GM21786 (cell line): ENCODE data around the gene MT1G.
"Not testable (repeated sequence)": the region's sequence is repeated elsewhere in the genome, so short reads cannot be mapped to it uniquely, and the experiment has no call there.

ENCODE experiments used
- ATAC-seq: cut with Tn5 transposase; IDR thresholded peaks from one replicate; pipeline ENCODE4 v1.9.1; 2021; ENCODE audit not compliant: unreplicated experiment

Gene MT1G

GRCh38 chr16:56667581-56668571 lies at the start of gene MT1G:
TSS of gene MT1G (minus strand) at chr16:56668065. CDS start at chr16:56667993, 72 bp downstream.
- ATAC-seq: no peak

DNA sequence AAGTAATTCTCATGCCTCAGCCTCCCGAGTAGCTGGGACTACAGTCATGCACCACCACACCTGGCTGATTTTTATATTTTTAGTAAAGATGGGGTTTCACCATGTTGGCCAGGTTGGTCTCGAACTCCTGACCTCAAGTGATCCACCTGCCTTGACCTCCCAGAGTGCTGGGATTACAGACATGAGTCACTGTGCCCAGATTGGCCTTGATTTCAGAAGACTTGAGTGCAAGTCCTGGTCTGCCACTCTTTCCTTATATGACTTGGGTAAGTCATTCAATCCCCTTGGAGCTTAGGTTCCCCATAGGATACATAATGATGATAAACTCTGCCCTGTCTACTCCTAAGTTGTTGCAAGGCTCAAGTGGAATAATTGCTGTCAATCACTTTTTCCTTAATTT lies 49.7 kb upstream of the MT1G start:
- ATAC-seq: not testable (repeated sequence)

DNA sequence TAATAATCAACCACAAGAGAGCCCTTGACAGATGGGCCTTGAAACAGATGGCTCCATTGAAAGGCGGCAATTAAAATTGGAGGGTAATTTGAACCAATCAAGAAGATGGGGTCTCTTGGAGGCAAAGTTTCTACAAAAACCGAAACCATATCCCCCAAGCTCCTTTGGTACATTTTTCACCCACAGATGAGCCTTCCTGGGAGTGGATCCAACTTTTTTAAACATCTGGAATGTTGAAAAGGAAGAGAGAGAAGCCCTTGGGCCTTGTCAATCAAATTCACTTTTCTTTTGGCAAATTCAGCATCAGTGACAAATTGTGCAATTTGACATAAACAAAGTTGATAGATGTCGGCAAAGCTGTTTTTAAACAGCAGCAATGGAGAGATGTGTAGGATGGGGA lies 48.9 kb upstream of the MT1G start:
- no peak for ATAC-seq

- ATAC-seq: no peak
These were observed 47.3 kb upstream of the MT1G start for GRCh38 chr16:56715126-56715525.

DNA sequence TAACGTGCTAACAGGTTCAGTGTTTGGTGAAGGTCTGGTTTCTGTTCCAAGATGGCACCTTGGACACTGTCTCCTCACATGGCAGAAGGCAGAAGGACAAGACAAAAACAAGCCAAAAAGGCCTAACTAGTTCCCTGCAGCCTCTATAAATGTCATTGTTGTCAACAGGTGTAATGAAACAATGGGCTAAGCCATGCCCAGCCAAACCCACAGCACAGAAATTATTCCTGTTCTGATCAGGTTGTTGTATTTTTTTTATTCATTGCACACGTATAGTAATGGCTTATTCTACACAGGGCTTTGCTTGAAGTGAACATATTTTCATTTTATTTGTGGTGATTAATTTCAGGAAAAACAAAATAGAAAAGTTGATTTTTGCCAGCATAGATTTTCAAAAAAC lies 45.9 kb upstream of the MT1G start:
- no peak for ATAC-seq

DNA sequence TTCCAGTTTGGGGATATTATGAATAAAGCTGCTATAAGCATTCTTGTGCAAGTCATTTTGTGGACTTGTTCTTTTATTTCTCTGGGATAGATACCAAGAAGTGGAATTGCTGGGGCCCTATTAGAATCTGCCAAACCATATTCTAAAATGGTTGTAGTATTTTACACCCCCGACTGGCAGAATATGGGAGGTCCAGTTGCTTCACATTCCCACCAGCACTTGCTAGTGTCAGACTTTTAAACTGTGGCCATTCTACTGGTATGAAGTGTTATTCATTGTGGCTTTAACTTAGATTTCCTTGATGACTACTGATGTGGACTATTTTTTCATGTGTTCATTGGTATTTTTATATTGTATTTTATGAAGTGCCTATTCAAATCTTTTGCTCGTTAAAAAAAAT lies 44.0 kb upstream of the MT1G start:
- no peak for ATAC-seq

DNA sequence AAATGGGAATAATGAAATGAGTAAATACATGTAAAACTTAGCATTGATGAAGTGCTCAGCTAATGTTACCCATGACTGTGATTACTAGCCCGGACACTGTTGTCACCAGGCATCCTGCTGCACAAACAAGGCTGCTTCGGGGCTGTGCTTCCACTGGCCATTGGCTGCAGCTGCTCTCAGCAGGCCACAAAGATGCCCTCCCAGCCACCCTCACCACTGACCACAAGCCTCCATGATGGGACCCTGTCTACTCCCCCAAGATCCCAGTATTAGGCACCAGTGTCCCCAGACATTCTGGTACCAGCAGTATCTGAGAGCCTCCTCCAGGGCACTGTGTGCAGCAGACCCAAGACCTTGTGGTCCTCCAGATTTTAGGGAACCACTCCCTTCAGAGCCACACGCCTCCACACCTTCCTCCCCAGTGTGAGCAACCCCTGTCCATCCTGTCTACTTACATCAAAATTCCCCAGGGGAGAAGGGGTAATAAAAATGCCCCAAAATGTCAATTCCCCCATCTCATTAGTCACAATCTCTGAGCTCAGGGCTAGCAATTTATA lies 42.4 kb upstream of the MT1G start:
- ATAC-seq: no peak

- no peak for ATAC-seq
These were observed 41.7 kb upstream of the MT1G start for GRCh38 chr16:56709443-56710040.

- ATAC-seq: no peak
These were observed 40.9 kb upstream of the MT1G start for GRCh38 chr16:56708525-56709442.

GRCh38 chr16:56702836-56703235 lies 35.0 kb upstream of the MT1G start:
- ATAC-seq: no peak

DNA sequence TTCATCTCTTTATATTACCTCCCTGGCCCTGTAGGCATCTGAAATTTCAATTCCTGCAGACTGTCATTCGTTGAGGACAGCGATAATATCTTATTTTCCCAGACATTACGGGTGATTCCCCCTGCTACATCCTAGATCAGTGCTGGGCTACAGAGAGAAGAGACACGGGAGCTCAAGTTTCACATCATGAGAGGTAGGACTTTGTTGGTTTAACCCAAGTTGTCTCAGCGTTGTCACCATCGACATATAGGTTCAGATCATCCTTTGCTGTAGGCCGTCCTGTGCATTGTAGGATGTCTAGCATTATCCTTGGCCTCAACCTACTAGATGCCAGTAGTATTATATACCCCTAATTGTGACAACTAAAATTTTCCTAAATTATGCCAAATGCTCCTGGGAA lies 33.7 kb upstream of the MT1G start:
- no peak for ATAC-seq

DNA sequence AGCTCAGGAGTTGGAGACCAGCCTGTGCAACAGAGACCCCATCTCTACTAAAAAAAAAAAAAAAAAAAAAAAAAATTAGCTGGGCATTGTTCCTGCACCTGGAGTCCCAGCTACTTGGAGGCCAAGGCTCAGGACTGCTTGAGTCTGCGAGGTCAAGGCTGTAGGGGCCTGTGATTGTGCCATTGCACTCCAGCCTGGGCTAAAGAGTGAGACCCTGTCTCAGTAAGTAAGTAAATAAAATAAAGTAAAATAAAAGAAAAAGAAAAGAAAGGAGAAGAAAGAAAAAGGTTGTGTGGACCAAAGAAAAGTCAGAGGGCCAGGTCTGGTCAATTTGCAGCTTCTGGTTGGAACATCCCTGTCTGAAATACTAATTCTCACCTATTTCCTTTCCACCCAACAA lies 32.8 kb upstream of the MT1G start:
- ATAC-seq: no peak

DNA sequence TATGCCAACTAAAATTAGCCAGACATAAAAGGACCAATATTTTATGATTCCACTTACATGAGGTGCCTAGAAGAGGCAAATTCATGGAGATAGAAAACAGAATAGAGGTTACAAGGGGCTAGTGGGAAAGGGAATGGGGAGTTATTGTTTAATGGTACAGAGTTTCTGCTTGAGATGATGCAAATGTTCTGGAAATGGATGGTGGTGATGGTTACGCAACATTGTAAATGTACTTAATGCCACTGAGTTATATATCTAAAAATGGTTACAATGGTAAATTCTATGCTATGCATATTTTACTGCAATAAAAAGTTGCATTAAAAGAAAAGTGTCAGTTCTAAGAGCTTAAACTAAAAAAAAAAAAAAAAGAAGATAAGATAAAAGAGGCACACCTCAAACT lies 32.3 kb upstream of the MT1G start:
- ATAC-seq: no peak

GRCh38 chr16:56697456-56698155 lies 29.7 kb upstream of the MT1G start:
- no peak for ATAC-seq

DNA sequence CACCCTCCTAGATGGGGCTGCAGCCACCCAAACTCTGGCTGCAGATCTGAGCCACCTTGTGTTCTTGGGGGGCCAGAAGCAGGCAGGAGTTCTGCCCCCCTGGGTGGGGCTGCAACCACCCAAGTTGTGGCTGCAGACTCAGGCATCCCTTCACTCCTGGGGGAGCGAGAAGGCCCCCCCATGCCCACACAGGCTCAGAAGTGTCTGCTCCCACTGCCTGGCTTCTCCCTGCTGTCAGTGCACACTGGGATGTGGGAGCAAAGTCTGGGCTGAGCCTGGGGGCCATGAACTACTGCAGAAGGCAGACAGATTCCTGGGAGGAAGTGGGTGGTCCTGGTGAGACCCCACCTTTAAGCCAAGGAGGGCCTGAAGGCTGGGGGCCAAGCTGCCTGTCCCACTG lies 27.4 kb upstream of the MT1G start:
- no peak for ATAC-seq

- ATAC-seq: no peak
These were observed 24.0 kb upstream of the MT1G start for GRCh38 chr16:56691885-56692284.

DNA sequence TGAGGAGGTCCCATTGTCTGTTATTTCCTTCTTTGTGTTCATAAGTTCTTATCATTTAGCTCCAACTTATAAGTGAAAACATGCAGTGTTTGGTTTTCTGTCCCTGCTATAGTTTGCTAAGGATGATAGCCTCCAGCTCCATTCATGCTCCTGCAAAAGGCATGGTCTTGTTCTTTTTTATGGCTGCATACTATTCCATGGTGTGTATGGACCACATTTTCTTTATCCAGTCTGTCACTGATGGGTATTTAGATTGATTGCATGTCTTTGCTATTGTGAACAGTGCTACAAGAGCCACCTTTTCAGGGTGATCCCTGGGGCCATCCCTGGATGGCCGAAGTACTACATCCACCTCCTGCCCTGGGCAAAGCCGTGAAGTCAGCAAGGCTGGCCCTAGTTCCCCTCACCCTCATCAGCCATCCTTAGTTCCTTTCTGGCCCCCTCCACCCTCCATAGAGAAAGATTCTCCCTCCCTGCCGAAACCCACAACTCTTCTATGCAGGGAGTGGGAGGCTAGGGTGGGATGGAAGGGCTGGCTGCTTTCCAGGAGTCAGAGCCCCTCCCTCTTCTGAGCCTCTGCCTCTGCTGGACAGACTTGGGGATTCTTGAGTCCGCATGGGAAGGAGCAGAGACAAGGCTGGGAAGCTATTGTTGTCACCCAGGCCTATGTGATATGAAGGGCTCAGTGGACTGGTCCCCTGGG lies 22.7 kb upstream of the MT1G start:
- no peak for ATAC-seq

- no peak for ATAC-seq
These were observed 21.3 kb upstream of the MT1G start for GRCh38 chr16:56689171-56689570.

DNA sequence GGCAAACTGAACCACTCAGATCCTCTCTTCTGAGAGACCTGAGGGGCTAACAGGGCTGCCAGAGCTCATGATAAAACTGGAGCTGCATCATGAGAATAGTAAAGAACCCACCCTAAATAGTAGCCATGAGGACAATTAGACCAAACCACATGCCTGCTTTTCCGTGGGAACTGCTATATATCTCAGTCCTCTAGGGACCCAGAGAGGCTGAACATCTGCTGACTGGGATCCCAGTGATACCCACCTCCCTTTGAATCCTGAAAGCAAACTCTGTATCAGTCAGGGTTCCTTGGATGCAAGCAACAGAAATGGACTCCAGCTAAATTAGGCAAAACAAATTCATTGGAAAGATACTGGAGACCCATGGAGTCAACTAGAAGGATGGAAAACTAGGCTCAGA lies 20.9 kb upstream of the MT1G start:
- no peak for ATAC-seq

- ATAC-seq: no peak
These were observed 18.9 kb upstream of the MT1G start for GRCh38 chr16:56686758-56687157.
